GM12874 (cell line): ENCODE data around the gene CETN2.
A peak's percentile ranks its signal among the peaks of the same experiment; 100 is the strongest.

Experiments
- TF ChIP-seq, protein P1 (sequence below): IDR thresholded peaks from 2 replicates; pipeline ENCODE4 v1.5.1; 2011; ENCODE audit warnings: low read depth, mild to moderate bottlenecking, control low read depth, low read length, moderate library complexity; ENCODE audit not compliant: insufficient read depth

CETN2 gene

DNA sequence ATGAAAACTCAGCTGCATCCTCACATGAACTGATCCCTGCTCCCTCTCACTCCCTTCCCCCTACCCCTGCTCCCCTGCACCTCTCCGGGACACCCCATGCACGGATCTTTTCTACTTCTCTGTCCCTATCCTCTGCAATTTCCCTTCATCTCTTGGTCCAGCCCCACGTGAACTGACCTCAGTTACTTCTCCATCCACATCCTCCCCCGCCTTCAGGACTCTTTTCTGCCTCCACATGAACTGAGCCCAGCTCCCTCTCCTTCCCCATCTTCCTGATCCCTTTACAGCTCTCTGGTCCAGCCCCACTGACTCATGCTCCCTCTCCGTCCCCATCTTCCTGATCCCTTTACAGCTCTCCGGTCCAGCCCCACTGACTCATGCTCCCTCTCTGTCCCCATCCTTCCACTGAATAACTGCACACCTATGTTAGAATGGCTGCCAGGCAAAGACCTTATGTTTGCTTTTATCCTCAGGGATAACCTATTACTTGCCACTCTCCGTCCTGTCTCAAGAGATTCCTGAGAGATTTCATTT lies 5.6 kb downstream of the CETN2 start:
- TF ChIP-seq, protein P1, sequence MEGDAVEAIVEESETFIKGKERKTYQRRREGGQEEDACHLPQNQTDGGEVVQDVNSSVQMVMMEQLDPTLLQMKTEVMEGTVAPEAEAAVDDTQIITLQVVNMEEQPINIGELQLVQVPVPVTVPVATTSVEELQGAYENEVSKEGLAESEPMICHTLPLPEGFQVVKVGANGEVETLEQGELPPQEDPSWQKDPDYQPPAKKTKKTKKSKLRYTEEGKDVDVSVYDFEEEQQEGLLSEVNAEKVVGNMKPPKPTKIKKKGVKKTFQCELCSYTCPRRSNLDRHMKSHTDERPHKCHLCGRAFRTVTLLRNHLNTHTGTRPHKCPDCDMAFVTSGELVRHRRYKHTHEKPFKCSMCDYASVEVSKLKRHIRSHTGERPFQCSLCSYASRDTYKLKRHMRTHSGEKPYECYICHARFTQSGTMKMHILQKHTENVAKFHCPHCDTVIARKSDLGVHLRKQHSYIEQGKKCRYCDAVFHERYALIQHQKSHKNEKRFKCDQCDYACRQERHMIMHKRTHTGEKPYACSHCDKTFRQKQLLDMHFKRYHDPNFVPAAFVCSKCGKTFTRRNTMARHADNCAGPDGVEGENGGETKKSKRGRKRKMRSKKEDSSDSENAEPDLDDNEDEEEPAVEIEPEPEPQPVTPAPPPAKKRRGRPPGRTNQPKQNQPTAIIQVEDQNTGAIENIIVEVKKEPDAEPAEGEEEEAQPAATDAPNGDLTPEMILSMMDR, result no peak

DNA sequence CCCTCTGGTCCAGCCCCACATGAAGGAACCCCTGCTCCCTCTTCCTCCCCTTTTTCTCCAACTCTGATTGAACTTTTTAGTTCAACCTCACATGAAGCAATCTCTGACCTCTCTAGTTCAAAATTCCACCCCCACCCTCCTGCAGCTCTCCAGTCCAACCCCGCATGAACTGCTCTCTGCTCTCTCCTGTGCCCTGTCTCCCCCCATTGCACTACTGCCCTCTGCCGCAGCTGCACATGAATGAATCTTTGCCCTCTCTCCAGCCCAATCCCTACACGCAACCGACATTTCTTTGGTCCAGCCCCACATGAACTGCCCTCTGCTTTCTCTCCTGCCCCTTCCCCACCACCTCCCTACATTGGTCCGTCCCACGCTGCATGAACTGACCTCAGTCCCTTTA lies 6.9 kb downstream of the CETN2 start:
- TF ChIP-seq, protein P1, result no peak

GRCh38 chrX:152822383-152823086 lies 8.0 kb downstream of the CETN2 start:
- TF ChIP-seq, protein P1, result no peak

DNA sequence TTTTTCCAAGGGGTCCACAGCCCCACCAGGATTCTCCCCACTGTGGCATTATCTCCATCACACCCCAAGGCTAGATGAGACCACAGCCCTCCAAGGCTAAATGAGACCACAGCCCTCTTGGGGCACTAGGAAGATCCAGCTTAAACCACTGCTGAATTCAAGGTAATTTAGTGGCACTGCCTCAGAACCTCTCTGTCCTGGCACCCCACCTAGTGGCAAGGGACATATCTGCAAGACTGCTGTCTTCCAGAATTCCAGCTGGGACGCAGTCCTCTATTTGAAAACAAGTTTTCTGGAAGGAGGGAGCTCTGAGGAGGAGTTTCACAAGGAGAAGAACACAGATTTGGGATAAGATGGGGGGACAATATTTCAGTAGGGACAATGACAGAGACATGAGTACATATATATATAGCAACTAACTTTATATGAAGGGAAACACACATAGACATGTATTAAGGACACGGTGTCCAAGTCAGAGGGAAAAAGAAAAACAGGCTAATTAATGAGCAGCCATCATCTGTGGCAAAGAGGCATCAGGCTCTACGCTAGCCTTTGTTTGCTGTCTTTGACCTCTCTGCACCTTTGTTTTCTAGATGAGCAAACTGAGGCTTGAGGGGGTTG lies 9.3 kb downstream of the CETN2 start:
- TF ChIP-seq, protein P1, result peak; percentile 55; the same call in 1 of the 2 replicates

GRCh38 chrX:152819732-152820131 lies 10.8 kb downstream of the CETN2 start:
- TF ChIP-seq, protein P1, result no peak

DNA sequence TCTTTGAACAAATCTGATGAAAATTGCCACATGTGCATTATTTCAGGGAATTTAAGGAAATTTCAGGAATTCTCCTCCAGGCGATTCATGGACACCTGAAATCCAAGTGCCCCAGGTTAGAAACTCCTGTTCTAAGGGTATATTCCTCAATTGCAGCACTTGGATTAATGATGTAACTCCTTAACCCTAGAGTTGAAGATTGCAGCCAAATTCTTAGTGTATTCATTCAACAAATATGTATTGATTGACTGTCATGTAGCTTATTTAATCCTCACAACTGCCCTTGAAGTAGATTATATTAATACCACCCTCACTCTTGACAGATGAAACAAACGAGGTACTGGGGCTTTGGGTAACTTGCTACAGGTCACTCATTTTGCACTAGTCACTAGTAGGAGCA lies 11.3 kb downstream of the CETN2 start:
- TF ChIP-seq, protein P1, result no peak

DNA sequence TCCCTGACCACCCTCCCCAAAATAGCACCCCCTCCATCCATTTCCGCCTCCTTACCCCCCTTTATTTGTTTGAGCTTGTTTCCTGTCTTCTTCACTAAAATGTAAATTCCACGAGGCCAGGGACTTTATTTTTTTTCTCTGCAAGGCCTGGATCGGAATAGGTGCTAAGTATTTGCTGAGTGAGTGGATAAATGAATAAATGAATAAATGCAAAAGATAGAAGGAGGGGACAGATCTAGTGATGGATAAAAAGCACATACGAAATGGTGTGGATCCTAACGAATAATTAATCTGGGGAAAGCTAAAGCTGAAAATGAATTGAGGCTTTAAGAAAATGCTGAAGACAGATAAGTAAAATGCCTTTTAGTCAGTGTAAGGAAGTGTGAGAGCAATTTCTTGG lies 12.2 kb downstream of the CETN2 start:
- TF ChIP-seq, protein P1, result no peak
